T-cell (primary cell): ENCODE measurements around the gene CLSTN2. TPM values are rescaled to one million over a fixed set of nuclear protein-coding genes. Genes with fewer than 3 reads are reported as not detected.

Experiments
- ATAC-seq, 4 experiments: fragments of 200-7000 bp in 3 of 4; fragments of 150-1000 bp in 1 of 4; cut with Tn5 transposase; replicated peaks in 1 of 4; 1 replicate in 3 of 4; 2 replicates in 1 of 4; pipeline ENCODE4 v1.10.0; 2021; ENCODE audit warnings: moderate library complexity in 3 of 4, mild to moderate bottlenecking in 2 of 4, moderate number of reproducible peaks in 1 of 4
- CTCF ChIA-PET, 2 donors: fragments of 300-600 bp; sonication (Branson Sonifier 250); formaldehyde crosslinking; loops; one replicate each; lab custom pipeline; 2022; ENCODE audit warnings: antibody characterized with exemption in 2 of 2; lab: Charles Lee
- POLR2A ChIA-PET, 2 donors: fragments of 300-600 bp; sonication (Branson Sonifier 250); formaldehyde crosslinking; loops; one replicate each; lab custom pipeline; 2022; ENCODE audit warnings: antibody characterized with exemption in 2 of 2; lab: Charles Lee
- DNase-seq, 35 experiments: peaks; one replicate each; pipeline versions ENCODE4 v3.0.0 to v3.0.0-alpha.2; 2013 to 2023
- H3K27ac ChIP-seq: one replicate; pipeline ENCODE4 v1.5.1; 2013; ENCODE audit warnings: low read length
- H3K27me3 ChIP-seq, 2 experiments: replicated peaks in 1 of 2; 1 replicate in 1 of 2; 2 replicates in 1 of 2; pipeline versions ENCODE4 v1.6.1 to v1.7.0; 2013; ENCODE audit warnings: low read length in 1 of 2, mixed read lengths in 1 of 2; ENCODE audit not compliant: control insufficient read depth in 2 of 2, insufficient read depth in 2 of 2; ENCODE audit errors: extremely low read depth in 1 of 2
- H3K36me3 ChIP-seq, 2 donors: 1 replicate in 1 of 2; 2 replicates in 1 of 2; pipeline versions ENCODE4 v1.6.1 to v1.7.0; 2013; ENCODE audit warnings: low read length in 1 of 2; ENCODE audit not compliant: control insufficient read depth in 2 of 2, insufficient read depth in 1 of 2; ENCODE audit errors: extremely low read depth in 1 of 2
- H3K4me1 ChIP-seq, 2 experiments: 1 replicate in 1 of 2; 2 replicates in 1 of 2; pipeline versions ENCODE4 v1.6.1 to v1.7.0; 2013; ENCODE audit warnings: low read length in 2 of 2, mixed read lengths in 1 of 2; ENCODE audit not compliant: insufficient read depth in 2 of 2, control insufficient read depth in 1 of 2; ENCODE audit errors: extremely low read depth in 1 of 2
- H3K4me3 ChIP-seq, 2 donors: 1 replicate in 1 of 2; 2 replicates in 1 of 2; pipeline versions ENCODE4 v1.5.1 to v1.7.0; 2013; ENCODE audit warnings: mild to moderate bottlenecking in 2 of 2, low read length in 1 of 2, moderate library complexity in 1 of 2; ENCODE audit not compliant: control insufficient read depth in 1 of 2; ENCODE audit errors: extremely low read depth in 1 of 2
- H3K9me3 ChIP-seq: 2 replicates; pipeline ENCODE4 v1.7.0; 2013
- H3K27ac Mint-ChIP-seq, 2 donors: one replicate each; pipeline ENCODE4 v1.8.0; 2020 to 2021; ENCODE audit warnings: mild to moderate bottlenecking in 2 of 2, mixed read lengths in 2 of 2
- H3K27me3 Mint-ChIP-seq, 2 donors: one replicate each; pipeline ENCODE4 v1.8.0; 2021 to 2022; ENCODE audit warnings: mixed read lengths in 2 of 2
- H3K36me3 Mint-ChIP-seq: one replicate; pipeline ENCODE4 v1.8.0; 2021; ENCODE audit warnings: mixed read lengths
- H3K4me1 Mint-ChIP-seq, 3 donors: one replicate each; pipeline ENCODE4 v1.8.0; 2020 to 2022; ENCODE audit warnings: mixed read lengths in 3 of 3, mild to moderate bottlenecking in 1 of 3
- H3K4me3 Mint-ChIP-seq, 3 donors: one replicate each; pipeline ENCODE4 v1.8.0; 2020 to 2022; ENCODE audit warnings: mild to moderate bottlenecking in 3 of 3, mixed read lengths in 3 of 3, moderate library complexity in 3 of 3
- H3K9me3 Mint-ChIP-seq, 3 donors: one replicate each; pipeline ENCODE4 v1.8.0; 2020 to 2022; ENCODE audit warnings: mixed read lengths in 3 of 3
- WGBS: methylation state at CpG from one replicate; pipeline ENCODE4 v1.1.5; 2013; ENCODE audit warnings: missing lambda C conversion rate; ENCODE audit not compliant: insufficient coverage; 5-methylcytosine and 5-hydroxymethylcytosine counted together
- total RNA-seq, 35 experiments: library from RNA in 6 of 35; stranded (reverse) in 6 of 35; fragments of 120-200 nt in 1 of 35; gene quantifications; one replicate each; pipeline versions ENCODE4 v1.2.1 to v1.2.4 and lab custom pipeline; 2013 to 2026

CLSTN2 gene
- total RNA-seq, 5 donors from 2014 or later (not counting 1 experiment from before 2014, with no cell fraction given) = under 0.01 to 0.12 (median 0.03) TPM; not detected in 2

GRCh38 chr3:140160553-140160952, 225.6 kb downstream of the CLSTN2 start:
- H3K27ac Mint-ChIP-seq = no peak overlapping the region
- POLR2A ChIA-PET = no interaction called here
- H3K4me1 Mint-ChIP-seq = no peaks in the 10 kb centered on the region
- Histone ChIP-seq H3K4me1 (no peaks in the 10 kb centered on the region), H3K36me3 (no peaks in the 10 kb centered on the region), H3K27me3 (no peaks in the 10 kb centered on the region), H3K4me3 (no peak overlapping the region), H3K9me3 (no peaks in the 10 kb centered on the region), H3K27ac (no peak overlapping the region)
- DNase-seq = no peak
- peaks cover 0 to 4% (median 0%) of the 10 kb centered on the region in 3 donors for H3K9me3 Mint-ChIP-seq
- no CpG with 5 or more reads among the region's 2 CpGs for WGBS
- H3K27me3 Mint-ChIP-seq = peaks cover 0 to 14% of the 10 kb centered on the region in 2 donors
- no peaks in the 10 kb centered on the region for H3K36me3 Mint-ChIP-seq
- H3K4me3 Mint-ChIP-seq = no peak overlapping the region
- ATAC-seq = no peak
- CTCF ChIA-PET = no interaction called here

DNA sequence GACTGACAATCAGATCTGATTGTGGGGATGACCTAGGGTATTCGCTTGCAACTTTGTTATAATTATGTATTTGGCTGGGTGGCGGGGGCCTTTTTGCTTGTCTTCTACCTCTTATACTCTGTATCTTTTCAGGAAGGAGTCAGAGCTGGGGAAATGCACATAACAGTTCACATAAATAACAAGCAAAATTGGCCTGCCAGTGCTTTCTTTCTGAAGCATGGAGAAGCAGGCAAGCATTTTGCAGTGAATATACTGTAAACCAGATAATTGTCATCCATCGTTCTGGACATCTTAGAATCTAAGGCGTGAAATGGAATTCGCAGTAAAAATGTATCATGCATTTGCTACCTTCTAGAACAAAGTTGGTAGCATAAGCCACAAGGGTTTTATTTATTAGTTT, 227.6 kb downstream of the CLSTN2 start:
- Mint-ChIP-seq H3K4me1 (no peaks in the 10 kb centered on the region), H3K9me3 (peaks cover 0 to 11% (median 0%) of the 10 kb centered on the region in 3 donors), H3K36me3 (no peaks in the 10 kb centered on the region), H3K27me3 (peaks cover 0 to 10% of the 10 kb centered on the region in 2 donors), H3K4me3 (no peak overlapping the region), H3K27ac (no peak overlapping the region)
- Histone ChIP-seq H3K4me1 (no peaks in the 10 kb centered on the region), H3K27ac (no peak overlapping the region), H3K36me3 (no peaks in the 10 kb centered on the region), H3K4me3 (no peak overlapping the region), H3K27me3 (no peaks in the 10 kb centered on the region), H3K9me3 (no peaks in the 10 kb centered on the region)
- WGBS = 80% methylated on average over 1 of the region's 5 CpGs
- no peak for ATAC-seq
- ChIA-PET CTCF (no interaction called here), POLR2A (no interaction called here)
- no peak for DNase-seq

DNA sequence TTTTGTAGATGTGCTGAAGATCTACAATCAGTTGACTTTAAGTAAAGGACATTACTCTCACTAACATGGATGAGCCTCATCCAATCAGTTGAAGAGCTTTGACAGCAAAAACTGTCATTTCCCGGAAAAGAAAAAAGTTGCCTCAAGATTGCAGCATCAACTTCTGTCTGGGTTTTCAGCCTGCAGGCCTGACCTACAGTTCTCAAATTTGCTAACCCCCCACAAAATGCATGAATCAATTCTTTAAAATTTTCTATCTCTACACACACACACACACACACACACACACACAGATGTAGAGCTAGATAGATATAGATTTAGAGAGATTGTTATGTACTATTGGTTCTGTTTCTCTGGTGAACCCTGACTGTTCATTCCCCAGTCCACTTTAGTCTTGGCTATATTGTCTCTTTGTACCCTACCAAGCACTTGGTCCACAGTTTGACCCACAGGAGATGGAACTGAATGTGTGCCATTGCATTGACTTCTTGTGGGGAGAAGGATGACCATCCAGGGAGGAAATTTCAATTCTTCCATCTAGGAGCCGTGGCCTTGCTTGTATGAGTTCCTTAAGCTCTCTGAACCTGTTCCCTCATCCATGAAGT, 228.3 kb downstream of the CLSTN2 start:
- Mint-ChIP-seq H3K27me3 (peaks cover 0 to 10% of the 10 kb centered on the region in 2 donors), H3K4me1 (no peaks in the 10 kb centered on the region), H3K4me3 (no peak overlapping the region), H3K27ac (no peak overlapping the region), H3K36me3 (no peaks in the 10 kb centered on the region), H3K9me3 (peaks cover 0 to 11% (median 0%) of the 10 kb centered on the region in 3 donors)
- no peak for ATAC-seq
- Histone ChIP-seq H3K36me3 (no peaks in the 10 kb centered on the region), H3K4me3 (no peak overlapping the region), H3K9me3 (no peaks in the 10 kb centered on the region), H3K27me3 (no peaks in the 10 kb centered on the region), H3K4me1 (no peaks in the 10 kb centered on the region), H3K27ac (no peak overlapping the region)
- no CpG with 5 or more reads among the region's 2 CpGs for WGBS
- DNase-seq = no peak
- CTCF ChIA-PET = no interaction called here
- POLR2A ChIA-PET = no interaction called here

DNA sequence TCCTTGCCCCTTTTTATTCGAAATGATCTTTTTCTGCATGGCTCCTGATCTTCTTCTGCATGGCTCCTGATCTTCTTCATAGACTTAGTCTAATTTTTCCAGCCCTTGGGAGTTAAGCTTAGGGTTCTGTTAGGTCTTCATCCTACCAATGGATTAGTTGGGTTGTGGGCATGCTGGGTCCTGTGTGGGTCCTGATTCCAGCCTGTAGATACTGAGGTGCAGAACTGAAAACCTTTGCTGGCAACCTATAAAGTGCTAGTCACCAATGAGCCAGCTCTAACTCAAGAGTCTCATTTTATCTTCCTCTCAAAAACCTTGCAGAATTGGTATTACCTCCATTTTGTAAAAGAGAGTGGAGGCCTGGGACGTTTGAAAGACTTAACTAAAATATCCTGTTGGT, 229.2 kb downstream of the CLSTN2 start:
- Mint-ChIP-seq H3K4me3 (no peak overlapping the region), H3K36me3 (no peaks in the 10 kb centered on the region), H3K27ac (no peak overlapping the region), H3K4me1 (no peaks in the 10 kb centered on the region), H3K27me3 (peaks cover 0 to 10% of the 10 kb centered on the region in 2 donors), H3K9me3 (peaks cover 0 to 11% (median 0%) of the 10 kb centered on the region in 3 donors)
- ChIA-PET POLR2A (no interaction called here), CTCF (no interaction called here)
- H3K4me3 ChIP-seq = no peak overlapping the region
- H3K4me1 ChIP-seq = no peaks in the 10 kb centered on the region
- H3K9me3 ChIP-seq = no peaks in the 10 kb centered on the region
- no CpG with 5 or more reads among the region's 2 CpGs for WGBS
- no peak for DNase-seq
- H3K27me3 ChIP-seq = no peaks in the 10 kb centered on the region
- H3K27ac ChIP-seq = no peak overlapping the region
- no peaks in the 10 kb centered on the region for H3K36me3 ChIP-seq
- ATAC-seq = no peak

DNA sequence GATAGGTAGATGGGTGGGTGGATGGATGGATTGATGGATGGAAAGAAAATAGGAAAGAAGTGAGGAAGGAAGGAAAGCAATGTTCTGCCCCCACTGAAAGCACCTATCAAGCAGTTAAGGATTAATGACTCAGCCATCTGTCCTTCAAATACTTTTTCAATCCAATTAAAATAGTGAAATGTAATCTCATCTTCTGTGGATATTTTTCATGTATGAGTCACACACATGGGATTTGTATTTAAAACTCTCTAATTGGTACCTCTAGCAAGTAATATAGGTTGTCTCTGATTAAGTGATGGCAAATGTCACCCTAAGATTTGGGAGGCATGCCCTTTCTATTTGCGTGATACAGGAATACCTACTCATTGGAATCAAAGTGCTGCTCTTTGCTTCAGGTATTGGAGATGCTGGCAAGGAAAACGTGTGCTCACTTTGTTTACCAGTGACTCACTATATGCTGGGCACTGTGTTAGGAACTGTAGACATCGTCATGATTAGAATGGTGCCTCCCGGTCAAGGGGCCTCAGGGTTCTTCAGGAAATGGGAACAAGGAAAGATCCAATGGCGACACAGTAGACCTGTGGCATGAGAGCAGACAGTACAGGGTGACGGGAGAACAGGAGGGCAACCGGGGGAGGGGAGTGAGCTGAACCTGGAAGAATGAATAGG, 230.1 kb downstream of the CLSTN2 start:
- ATAC-seq (no peak), DNase-seq (no peak)
- no peaks in the 10 kb centered on the region for H3K4me1 ChIP-seq
- Mint-ChIP-seq H3K36me3 (no peaks in the 10 kb centered on the region), H3K4me3 (no peak overlapping the region), H3K27ac (no peak overlapping the region), H3K4me1 (no peaks in the 10 kb centered on the region), H3K27me3 (peaks cover under 1 to 10% of the 10 kb centered on the region in 2 donors), H3K9me3 (peaks cover 0 to 11% (median 0%) of the 10 kb centered on the region in 3 donors)
- no peak overlapping the region for H3K4me3 ChIP-seq
- no peak overlapping the region for H3K27ac ChIP-seq
- no peaks in the 10 kb centered on the region for H3K27me3 ChIP-seq
- no peaks in the 10 kb centered on the region for H3K36me3 ChIP-seq
- ChIA-PET POLR2A (interaction anchor here in 1 of 2 donors (0.5 kb wide), 1 partner anchor 14 kb away, joined by 5 read pairs; no protein-coding TSS in a partner anchor), CTCF (no interaction called here)
- H3K9me3 ChIP-seq = no peaks in the 10 kb centered on the region
- 90% methylated on average over 7 of the region's 7 CpGs for WGBS

DNA sequence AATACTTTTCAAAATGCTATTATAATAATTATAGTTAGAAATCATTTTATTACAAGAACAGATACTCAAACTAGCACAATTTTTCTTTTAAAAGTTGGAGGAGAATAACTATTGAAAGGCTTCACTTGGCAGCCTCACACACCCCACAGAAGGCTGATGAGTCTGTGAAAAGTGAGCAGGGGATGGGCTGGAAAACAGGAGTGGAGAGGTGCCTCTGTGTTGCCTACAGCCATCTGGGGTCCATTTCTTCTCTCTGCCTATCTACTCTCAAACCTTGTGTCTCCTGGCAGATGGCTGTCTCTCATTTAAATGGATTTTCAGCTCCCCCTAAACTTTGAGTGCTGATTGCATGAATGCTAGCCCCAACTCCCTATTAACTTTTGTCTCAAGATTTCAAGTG, 230.8 kb downstream of the CLSTN2 start:
- Histone ChIP-seq H3K36me3 (no peaks in the 10 kb centered on the region), H3K4me1 (no peaks in the 10 kb centered on the region), H3K27ac (no peak overlapping the region), H3K27me3 (no peaks in the 10 kb centered on the region), H3K4me3 (no peak overlapping the region), H3K9me3 (no peaks in the 10 kb centered on the region)
- H3K9me3 Mint-ChIP-seq = peaks cover 0 to 11% (median 0%) of the 10 kb centered on the region in 3 donors
- ATAC-seq = no peak
- peaks cover 2 to 10% of the 10 kb centered on the region in 2 donors for H3K27me3 Mint-ChIP-seq
- POLR2A ChIA-PET = no interaction called here
- no peak overlapping the region for H3K4me3 Mint-ChIP-seq
- H3K4me1 Mint-ChIP-seq = no peaks in the 10 kb centered on the region
- no peak overlapping the region for H3K27ac Mint-ChIP-seq
- CTCF ChIA-PET = no interaction called here
- no peaks in the 10 kb centered on the region for H3K36me3 Mint-ChIP-seq
- no peak for DNase-seq
